Ovary (tissue), 3 donors: ENCODE measurements around the gene RAI14.
"Not testable (repeated sequence)": the region's sequence is repeated elsewhere in the genome, so short reads cannot be mapped to it uniquely, and the experiment has no call there.

ENCODE experiments used
- POLR2A ChIP-seq: fragments of 450-650 bp; IDR thresholded peaks from one replicate; pipeline ENCODE4 v1.6.1; 2017; ENCODE audit warnings: antibody characterized with exemption, mild to moderate bottlenecking, moderate library complexity
- TF ChIP-seq, protein P1 (sequence below), 3 donors: fragments of 450-650 bp in 2 of 3; fragments of 200-600 bp in 1 of 3; IDR thresholded peaks; one replicate each; pipeline versions ENCODE4 v1.5.1 to v1.8.0; 2016 to 2022; ENCODE audit warnings: antibody characterized with exemption in 3 of 3, mild to moderate bottlenecking in 1 of 3
- donor health status: DM: no; HTN: no; CAD: no.

DNA sequence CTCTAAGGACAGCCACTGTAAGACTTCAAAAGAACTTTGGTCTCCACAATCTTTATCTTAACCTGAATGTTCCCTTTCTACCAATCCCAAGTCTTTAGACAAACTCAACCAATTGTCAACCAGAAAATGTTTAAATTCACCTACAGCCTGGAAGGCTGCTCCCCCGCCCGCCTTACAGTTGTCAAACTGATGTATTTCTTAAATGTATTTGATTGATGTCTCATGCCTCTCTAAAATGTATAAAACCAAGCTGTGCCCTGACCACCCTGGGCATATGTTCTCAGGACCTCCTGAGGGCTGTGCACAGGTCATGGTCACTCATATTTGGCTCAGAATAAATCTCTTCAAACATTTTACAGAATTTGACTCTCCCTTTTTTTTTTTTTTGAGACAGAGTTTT, 45.3 kb downstream of the RAI14 start:
- TF ChIP-seq, protein P1, sequence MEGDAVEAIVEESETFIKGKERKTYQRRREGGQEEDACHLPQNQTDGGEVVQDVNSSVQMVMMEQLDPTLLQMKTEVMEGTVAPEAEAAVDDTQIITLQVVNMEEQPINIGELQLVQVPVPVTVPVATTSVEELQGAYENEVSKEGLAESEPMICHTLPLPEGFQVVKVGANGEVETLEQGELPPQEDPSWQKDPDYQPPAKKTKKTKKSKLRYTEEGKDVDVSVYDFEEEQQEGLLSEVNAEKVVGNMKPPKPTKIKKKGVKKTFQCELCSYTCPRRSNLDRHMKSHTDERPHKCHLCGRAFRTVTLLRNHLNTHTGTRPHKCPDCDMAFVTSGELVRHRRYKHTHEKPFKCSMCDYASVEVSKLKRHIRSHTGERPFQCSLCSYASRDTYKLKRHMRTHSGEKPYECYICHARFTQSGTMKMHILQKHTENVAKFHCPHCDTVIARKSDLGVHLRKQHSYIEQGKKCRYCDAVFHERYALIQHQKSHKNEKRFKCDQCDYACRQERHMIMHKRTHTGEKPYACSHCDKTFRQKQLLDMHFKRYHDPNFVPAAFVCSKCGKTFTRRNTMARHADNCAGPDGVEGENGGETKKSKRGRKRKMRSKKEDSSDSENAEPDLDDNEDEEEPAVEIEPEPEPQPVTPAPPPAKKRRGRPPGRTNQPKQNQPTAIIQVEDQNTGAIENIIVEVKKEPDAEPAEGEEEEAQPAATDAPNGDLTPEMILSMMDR (IDR thresholded peaks at IDR 0.05) = not testable (repeated sequence)
- not testable (repeated sequence) for TF ChIP-seq POLR2A
